CD1c-positive myeloid dendritic cell (primary cell): Measurements from ENCODE around the gene ARHGAP22.

Experiments
- DNase-seq: peaks from one replicate; pipeline ENCODE4 v3.0.0-alpha.2; 2016; ENCODE audit errors: extremely low spot score

ARHGAP22 gene

GRCh38 chr10:48607356-48608278, 2.7 kb upstream of the ARHGAP22 start:
- DNase-seq = peak; percentile 24

- peak; percentile 83 for DNase-seq
Measured at GRCh38 chr10:48606530-48607355, 1.9 kb upstream of the ARHGAP22 start.

- DNase-seq = no peak
Measured at GRCh38 chr10:48605786-48606529, 1.1 kb upstream of the ARHGAP22 start.

- peak; percentile 64 for DNase-seq
Measured at GRCh38 chr10:48604039-48604990, 558 bp downstream of the ARHGAP22 start.

GRCh38 chr10:48603421-48604038, 1.3 kb downstream of the ARHGAP22 start:
- DNase-seq = no peak

GRCh38 chr10:48602401-48603135, 2.3 kb downstream of the ARHGAP22 start:
- DNase-seq = no peak

- no peak for DNase-seq
Measured at GRCh38 chr10:48601789-48602188, 3.1 kb downstream of the ARHGAP22 start.

GRCh38 chr10:48600645-48601505, 4.0 kb downstream of the ARHGAP22 start:
- no peak for DNase-seq

GRCh38 chr10:48599830-48600134, 5.1 kb downstream of the ARHGAP22 start:
- no peak for DNase-seq

- DNase-seq = no peak
Measured at GRCh38 chr10:48598936-48599829, 5.7 kb downstream of the ARHGAP22 start.

GRCh38 chr10:48598243-48598935, 6.5 kb downstream of the ARHGAP22 start:
- DNase-seq = no peak

- no peak for DNase-seq
Measured at GRCh38 chr10:48595539-48595932, 9.3 kb downstream of the ARHGAP22 start.

- DNase-seq = no peak
Measured at GRCh38 chr10:48594803-48595538, 9.9 kb downstream of the ARHGAP22 start.

- no peak for DNase-seq
Measured at GRCh38 chr10:48594371-48594770, 10.5 kb downstream of the ARHGAP22 start.

- DNase-seq = no peak
Measured at GRCh38 chr10:48592346-48592745, 12.5 kb downstream of the ARHGAP22 start.

GRCh38 chr10:48590945-48591344, 13.9 kb downstream of the ARHGAP22 start:
- no peak for DNase-seq

GRCh38 chr10:48589266-48589665, 15.6 kb downstream of the ARHGAP22 start:
- DNase-seq = no peak
